GM18870 (cell line): Measurements from ENCODE around the gene CBX2.

Source experiments
- ATAC-seq: cut with Tn5 transposase; IDR thresholded peaks from one replicate; pipeline ENCODE4 v1.9.1; 2021; ENCODE audit warnings: moderate library complexity; ENCODE audit not compliant: unreplicated experiment

CBX2 gene

GRCh38 chr17:79799174-79799537 is 21.2 kb downstream of the CBX2 start:
- no peak for ATAC-seq

DNA sequence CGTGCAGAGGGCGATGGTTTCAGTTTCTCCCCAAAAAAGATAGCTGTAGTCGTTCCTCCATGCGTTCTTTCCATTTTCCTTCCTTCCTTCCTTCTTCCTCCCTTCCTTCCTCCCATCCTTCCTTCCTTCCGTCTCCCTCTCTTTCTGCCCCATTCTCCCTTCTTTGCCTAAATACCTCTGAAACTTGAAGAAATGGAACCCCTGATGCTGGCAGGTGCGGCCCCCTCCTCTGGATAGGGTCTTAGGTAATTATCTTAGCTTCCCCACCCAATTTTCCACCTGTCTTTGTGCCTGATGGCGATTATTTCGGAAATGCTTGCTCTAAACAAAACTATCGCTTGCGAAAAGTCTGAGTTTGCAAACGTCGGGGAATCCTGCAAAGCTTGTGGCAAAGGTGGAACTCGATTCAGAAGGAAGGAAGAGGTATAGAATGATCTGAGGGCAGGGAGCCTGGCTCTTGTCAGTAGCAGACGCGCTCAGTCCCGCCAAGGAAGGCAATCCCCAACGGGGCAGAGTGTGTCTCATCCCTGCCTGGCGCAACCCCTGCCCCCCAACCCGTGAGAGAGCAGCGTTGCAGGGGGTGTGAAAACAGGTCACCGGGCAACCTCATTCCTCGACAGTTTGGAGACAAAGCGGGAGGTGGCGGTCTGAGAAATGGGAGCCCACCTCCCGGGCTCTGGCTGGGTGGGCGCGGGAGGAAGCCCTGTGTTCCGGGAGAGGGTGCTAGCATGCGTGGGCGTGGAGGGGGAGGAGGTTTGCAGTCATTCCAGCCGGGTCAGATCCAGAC is 21.8 kb downstream of the CBX2 start:
- no peak for ATAC-seq

DNA sequence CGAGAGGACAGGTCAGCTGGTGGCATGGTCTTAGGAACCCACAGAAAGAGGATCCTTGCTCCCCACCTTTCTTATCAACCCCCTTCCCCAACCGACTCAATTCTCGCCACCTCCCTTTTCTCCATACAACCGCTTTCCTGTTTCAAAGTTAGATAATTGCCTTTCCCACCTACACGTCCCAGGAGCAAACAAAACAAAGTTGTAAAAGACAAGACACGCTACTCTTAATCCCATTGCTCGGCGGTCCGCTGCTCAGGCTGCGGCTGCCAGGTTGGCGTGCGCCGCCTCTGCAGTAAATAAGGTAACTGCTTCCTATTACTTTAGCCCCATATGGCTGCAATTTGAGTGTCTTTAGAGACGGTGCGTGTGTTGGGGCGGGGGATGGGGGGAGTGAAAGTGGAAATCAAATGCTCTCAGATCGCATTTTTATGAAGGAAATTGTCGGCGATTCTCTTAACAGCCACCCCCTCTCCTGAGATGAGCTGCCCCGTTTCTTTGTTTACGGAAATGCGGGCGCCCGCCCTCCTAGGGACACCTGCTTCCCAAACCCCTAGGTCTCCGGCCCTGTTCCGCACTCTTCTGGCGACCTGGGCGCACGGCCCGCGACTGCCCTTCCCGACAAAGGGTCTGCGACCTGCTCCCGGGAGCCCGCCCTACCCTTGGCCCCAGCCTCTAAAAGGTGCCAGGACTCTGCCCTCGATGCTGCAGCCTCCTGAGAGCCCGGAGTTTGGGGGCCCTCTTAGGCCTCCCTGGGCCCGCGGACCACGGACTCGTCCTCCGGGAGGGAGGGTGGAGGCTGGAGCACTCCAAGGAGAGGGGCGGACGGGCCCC is 22.6 kb downstream of the CBX2 start:
- no peak for ATAC-seq

DNA sequence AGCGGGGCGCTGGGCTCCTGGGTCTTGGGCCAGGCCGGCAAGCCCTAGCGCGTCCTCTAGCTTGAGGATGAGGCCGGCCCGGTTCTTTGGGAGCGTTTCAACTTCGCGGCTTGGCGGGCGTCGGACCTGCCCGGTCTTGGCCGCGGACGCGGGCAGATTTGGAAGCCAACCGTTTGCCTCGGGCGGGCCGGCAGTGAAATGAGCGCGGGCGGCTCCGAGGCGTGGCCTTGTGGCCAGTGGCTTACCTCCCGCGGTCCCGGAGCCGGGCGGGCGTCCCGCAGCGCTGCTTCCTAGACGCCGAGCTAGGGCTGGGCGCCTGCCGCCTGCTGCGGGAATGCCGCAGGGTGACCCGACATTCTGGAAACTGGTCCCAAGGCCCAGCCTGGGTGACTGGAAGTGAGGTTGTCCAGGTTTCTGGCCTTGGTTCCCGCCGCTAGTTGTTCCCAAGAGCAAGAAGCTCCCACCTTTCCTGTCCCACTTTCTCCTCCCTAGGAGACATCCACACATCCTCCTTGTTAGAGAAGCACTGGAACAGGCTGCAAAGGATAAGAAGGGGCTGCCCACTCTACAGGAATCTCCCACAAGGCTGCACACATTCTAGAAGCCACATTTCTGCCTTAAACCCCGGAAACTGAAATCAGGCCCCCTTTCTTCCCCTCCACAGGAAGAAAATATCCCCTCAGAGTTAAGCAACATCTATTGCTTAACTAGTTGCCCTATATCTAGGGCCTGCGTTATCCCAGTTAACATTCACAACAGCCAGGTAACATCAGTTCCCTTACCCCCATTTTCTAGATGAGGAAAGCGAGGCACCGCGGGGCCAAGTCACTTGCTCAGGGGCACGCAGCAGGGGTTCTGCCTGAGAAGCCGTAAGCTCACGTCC is 23.4 kb downstream of the CBX2 start:
- ATAC-seq = no peak

GRCh38 chr17:79802039-79802735 is 24.2 kb downstream of the CBX2 start:
- no peak for ATAC-seq

GRCh38 chr17:79802736-79803420 is 24.9 kb downstream of the CBX2 start:
- no peak for ATAC-seq

DNA sequence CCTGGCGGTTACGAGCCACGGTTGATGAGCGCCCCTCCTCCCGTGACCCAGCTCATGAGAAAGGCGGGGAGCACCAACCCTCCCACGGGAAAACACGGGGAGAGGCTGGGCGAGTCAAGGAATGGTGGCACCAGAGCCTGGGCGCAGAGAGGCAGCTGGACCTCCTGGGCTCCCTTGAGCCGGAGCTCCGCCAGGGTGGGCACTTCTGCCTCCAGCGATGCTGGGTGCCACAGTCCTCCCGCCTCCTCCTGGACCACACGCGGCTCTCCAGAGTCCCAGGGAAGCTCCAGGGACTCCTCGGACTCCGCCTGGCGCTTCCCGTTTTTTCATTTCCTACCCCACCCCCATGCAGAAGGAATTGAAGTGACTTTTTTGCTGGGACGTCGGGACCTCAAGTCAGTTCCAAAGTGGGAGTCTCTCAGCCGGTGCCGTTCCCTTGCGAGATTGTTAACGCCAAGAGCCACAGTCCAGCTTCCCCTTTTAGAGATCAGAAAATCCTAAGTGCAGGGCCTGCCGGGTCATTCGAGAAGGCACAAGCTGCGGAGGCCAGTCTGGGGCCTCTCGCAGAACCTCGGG is 25.6 kb downstream of the CBX2 start:
- ATAC-seq = no peak

- ATAC-seq = peak; percentile 62
Measured at GRCh38 chr17:79803997-79804855, 26.3 kb downstream of the CBX2 start.

GRCh38 chr17:79804856-79805696 is 27.1 kb downstream of the CBX2 start:
- peak; percentile 8 for ATAC-seq

- ATAC-seq = no peak
Measured at GRCh38 chr17:79806446-79806760, 28.5 kb downstream of the CBX2 start.

GRCh38 chr17:79806863-79807720 is 29.1 kb downstream of the CBX2 start:
- no peak for ATAC-seq

DNA sequence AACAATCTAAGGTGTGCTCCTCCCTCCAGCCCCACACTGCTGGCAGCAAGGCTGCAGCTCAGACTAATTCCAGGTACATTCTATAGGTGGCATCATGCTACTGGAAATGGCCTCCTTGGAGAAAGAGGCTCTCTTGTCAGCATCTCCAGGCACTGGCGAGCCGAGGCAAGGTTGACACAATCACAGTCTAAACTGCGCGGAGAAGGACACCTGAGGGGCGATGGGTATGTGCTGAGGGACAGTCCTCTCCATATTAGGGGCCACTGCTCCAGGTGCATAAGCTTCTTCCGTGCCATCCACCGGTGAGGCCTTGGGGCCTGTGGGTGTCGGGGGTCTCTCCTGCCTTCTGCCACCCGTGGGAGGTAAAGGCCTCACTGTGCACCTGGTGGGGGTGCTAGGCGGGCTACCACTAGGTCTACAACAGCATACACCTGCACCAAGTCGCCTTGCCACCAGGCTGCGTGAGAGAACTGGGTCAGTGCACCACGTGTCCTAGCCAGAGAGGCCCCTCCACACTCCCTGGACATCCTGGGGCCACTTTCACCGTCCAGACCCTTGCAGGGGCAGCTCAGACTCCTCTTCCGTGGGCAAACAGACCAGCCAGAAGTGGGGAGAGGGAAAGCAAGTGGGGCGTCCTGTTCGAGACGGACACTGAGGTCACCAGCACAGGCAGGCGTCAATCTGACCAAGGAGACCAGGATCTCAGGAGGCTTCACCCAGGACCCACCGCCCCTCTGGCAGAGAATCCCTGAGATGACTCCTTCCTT is 31.0 kb downstream of the CBX2 start:
- no peak for ATAC-seq

- ATAC-seq = no peak
Measured at GRCh38 chr17:79809530-79810129, 31.7 kb downstream of the CBX2 start.

DNA sequence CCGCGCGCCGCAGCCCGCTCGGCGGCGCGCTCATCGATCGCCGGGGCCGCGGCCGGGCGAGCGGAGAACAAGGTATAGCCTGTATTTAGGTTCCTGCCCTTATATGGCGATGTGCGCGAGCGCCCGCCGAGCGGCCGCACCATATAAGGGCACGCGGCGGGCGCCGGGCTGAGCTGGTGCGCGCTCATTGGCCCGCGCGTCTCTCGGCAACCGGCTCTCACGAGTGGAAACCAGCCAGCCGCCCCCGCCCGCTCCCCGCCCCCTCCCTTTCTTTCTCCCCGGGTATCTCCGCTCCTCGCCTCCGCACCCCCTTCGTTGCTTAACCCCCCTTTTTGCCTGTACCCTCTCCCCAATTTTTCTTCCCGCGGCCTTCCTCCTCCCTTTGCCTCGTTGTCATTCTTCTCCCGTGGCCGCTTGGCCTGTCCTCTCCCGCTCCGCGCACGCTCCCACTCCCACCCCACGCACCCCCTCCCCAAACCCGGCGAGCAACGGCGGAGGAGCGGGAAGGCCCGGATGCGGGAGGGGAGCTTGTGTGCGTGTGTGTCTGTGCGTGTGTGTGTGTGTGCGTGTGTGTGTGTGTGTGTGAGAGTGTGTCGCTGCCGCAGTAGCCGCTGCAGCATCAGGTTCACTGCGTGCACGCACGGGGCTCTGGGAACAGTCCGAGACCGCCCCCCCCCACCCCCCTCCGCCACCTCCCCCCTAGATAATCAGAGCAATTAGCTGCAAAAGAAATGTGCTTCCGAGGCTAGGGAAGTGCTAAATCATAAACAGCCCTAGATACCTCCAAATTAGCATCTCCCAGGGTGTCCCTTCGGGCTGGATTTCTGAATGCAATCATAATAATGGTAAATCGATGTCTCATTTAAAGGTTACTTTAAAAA is 32.4 kb downstream of the CBX2 start:
- peak; percentile 61 for ATAC-seq
